Nephron progenitor cell (in vitro differentiated cells): ENCODE measurements around the gene ACKR2.

ENCODE experiments used
- DNase-seq: peaks from one replicate; pipeline ENCODE4 v3.0.0; 2021
- H3K27ac Mint-ChIP-seq: 2 replicates; pipeline ENCODE4 v1.8.0; 2021; ENCODE audit warnings: mild to moderate bottlenecking, moderate library complexity, mixed read lengths
- H3K27me3 Mint-ChIP-seq: 2 replicates; pipeline ENCODE4 v1.8.0; 2021; ENCODE audit warnings: mild to moderate bottlenecking, low read depth, mixed read lengths; ENCODE audit not compliant: poor library complexity
- H3K36me3 Mint-ChIP-seq: 2 replicates; pipeline ENCODE4 v1.8.0; 2021; ENCODE audit warnings: low read depth, mixed read lengths
- H3K4me1 Mint-ChIP-seq: 2 replicates; pipeline ENCODE4 v1.8.0; 2021; ENCODE audit warnings: mixed read lengths
- H3K4me3 Mint-ChIP-seq: 2 replicates; pipeline ENCODE4 v1.8.0; 2021; ENCODE audit warnings: mild to moderate bottlenecking, moderate library complexity, mixed read lengths
- H3K9me3 Mint-ChIP-seq: 2 replicates; pipeline ENCODE4 v1.8.0; 2021; ENCODE audit warnings: mild to moderate bottlenecking, moderate library complexity, mixed read lengths
- CTCF ChIP-seq: fragments of 200-600 bp; sonication (generic); IDR thresholded peaks from 2 replicates; pipeline ENCODE4 v1.5.0; 2021; ENCODE audit warnings: antibody characterized with exemption

The ACKR2 gene

GRCh38 chr3:42874749-42875148, 65.5 kb downstream of the ACKR2 start:
- Mint-ChIP-seq H3K4me3 (no peak overlapping the region), H3K27me3 (peaks cover 49% of the 10 kb centered on the region), H3K36me3 (no peaks in the 10 kb centered on the region), H3K9me3 (no peaks in the 10 kb centered on the region), H3K4me1 (peaks cover 8% of the 10 kb centered on the region), H3K27ac (no peak overlapping the region)
- TF ChIP-seq CTCF = no peak
- no peak for DNase-seq

GRCh38 chr3:42875325-42876151, 66.3 kb downstream of the ACKR2 start, which contains the start of gene CYP8B1:
Gene CYP8B1 (minus strand): TSS chr3:42875879. CDS start chr3:42875816, 63 bp downstream.
- Mint-ChIP-seq H3K36me3 (no peaks in the 10 kb centered on the region), H3K9me3 (no peaks in the 10 kb centered on the region), H3K27ac (no peak within 1 kb of the TSS), H3K27me3 (peaks cover 53% of the 10 kb centered on the region), H3K4me3 (no peak within 1 kb of the TSS), H3K4me1 (peaks cover 8% of the 10 kb centered on the region)
- TF ChIP-seq CTCF = no peak
- DNase-seq = no peak

- Mint-ChIP-seq H3K4me1 (peaks cover 13% of the 10 kb centered on the region), H3K36me3 (no peaks in the 10 kb centered on the region), H3K9me3 (no peaks in the 10 kb centered on the region), H3K4me3 (no peak overlapping the region), H3K27ac (no peak overlapping the region), H3K27me3 (peaks cover 59% of the 10 kb centered on the region)
- TF ChIP-seq CTCF = no peak
- DNase-seq = no peak
Observed at GRCh38 chr3:42876401-42876800, 67.2 kb downstream of the ACKR2 start.

GRCh38 chr3:42876940-42877720, 67.9 kb downstream of the ACKR2 start:
- Mint-ChIP-seq H3K27ac (no peak overlapping the region), H3K9me3 (no peaks in the 10 kb centered on the region), H3K27me3 (peaks cover 59% of the 10 kb centered on the region), H3K36me3 (no peaks in the 10 kb centered on the region), H3K4me3 (no peak overlapping the region), H3K4me1 (peaks cover 16% of the 10 kb centered on the region)
- no peak for DNase-seq
- TF ChIP-seq CTCF = no peak

- Mint-ChIP-seq H3K36me3 (no peaks in the 10 kb centered on the region), H3K4me3 (no peak overlapping the region), H3K27me3 (peaks cover 58% of the 10 kb centered on the region), H3K27ac (no peak overlapping the region), H3K9me3 (no peaks in the 10 kb centered on the region), H3K4me1 (peaks cover 9% of the 10 kb centered on the region)
- DNase-seq = no peak
- TF ChIP-seq CTCF = no peak
Observed at GRCh38 chr3:42877881-42878280, 68.6 kb downstream of the ACKR2 start.
